Endothelial cell of umbilical vein (primary cell): ENCODE measurements around the gene DHRS9. TPM values are rescaled to one million over a fixed set of nuclear protein-coding genes. Genes with fewer than 3 reads are reported as not detected.

Experiments used
- BruUV-seq: library from RNA; stranded (reverse); fragments of 400-500 nt; replicated peaks from 2 replicates; lab custom pipeline; 2021; lab: Mats Ljungman, UMichigan
- CTCF ChIA-PET: fragments of 300-600, 350-600 bp; sonication (Branson Sonifier 250); formaldehyde crosslinking; loops from one replicate; lab custom pipeline; 2021; ENCODE audit warnings: antibody characterized with exemption, inconsistent platforms; lab: Charles Lee
- POLR2A ChIA-PET: fragments of 300-600, 350-600 bp; sonication (Branson Sonifier 250); formaldehyde crosslinking; loops from one replicate; lab custom pipeline; 2021; ENCODE audit warnings: antibody characterized with exemption, inconsistent platforms; lab: Charles Lee
- DNase-seq: peaks from one replicate; pipeline ENCODE4 v3.0.0-alpha.2; 2011; ENCODE audit warnings: low read depth, low spot score
- FAIRE-seq: peaks from 2 replicates; lab custom pipeline; 2011; peaks lifted over from hg19 to GRCh38; lab: Jason Lieb, UNC
- H2AFZ ChIP-seq: 2 replicates; pipeline ENCODE4 v1.6.0; 2012; ENCODE audit warnings: low read depth, low read length, control low read depth, inconsistent platforms
- H3K27ac ChIP-seq: 2 replicates; pipeline ENCODE4 v1.5.1; 2011; ENCODE audit warnings: low read depth, mild to moderate bottlenecking, control low read depth, low read length, moderate library complexity; ENCODE audit not compliant: insufficient read depth
- H3K27me3 ChIP-seq, 2 experiments: 2 replicates each; pipeline versions ENCODE4 v1.6.0 to v1.6.1; 2011; ENCODE audit warnings: low read length in 2 of 2, mixed read lengths in 1 of 2; ENCODE audit not compliant: control insufficient read depth in 2 of 2, insufficient read depth in 2 of 2
- H3K36me3 ChIP-seq, 2 experiments: 2 replicates in 1 of 2; 3 replicates in 1 of 2; pipeline ENCODE4 v1.5.1; 2011; ENCODE audit warnings: low read length in 2 of 2, mild to moderate bottlenecking in 1 of 2, moderate library complexity in 1 of 2; ENCODE audit not compliant: control insufficient read depth in 2 of 2, insufficient read depth in 2 of 2; ENCODE audit errors: extremely low read depth in 1 of 2
- H3K4me1 ChIP-seq: 3 replicates; pipeline ENCODE4 v1.5.1; 2011; ENCODE audit warnings: mild to moderate bottlenecking, low read length; ENCODE audit not compliant: control insufficient read depth, insufficient read depth; ENCODE audit errors: extremely low read depth
- H3K4me2 ChIP-seq: 2 replicates; pipeline ENCODE4 v1.6.1; 2011; ENCODE audit warnings: low read length, control low read depth, mixed read lengths; ENCODE audit not compliant: insufficient read depth
- H3K4me3 ChIP-seq, 3 experiments: fragments of 200-600 bp in 1 of 3; sonication (generic), shearing (Covaris generic) in 1 of 3; replicated peaks in 1 of 3; 2 replicates each; pipeline ENCODE4 v1.5.1; 2011 to 2016; ENCODE audit warnings: control low read depth in 3 of 3, low read length in 3 of 3, mild to moderate bottlenecking in 2 of 3, inconsistent platforms in 1 of 3, low read depth in 1 of 3, moderate library complexity in 1 of 3; ENCODE audit not compliant: insufficient read depth in 1 of 3
- H3K79me2 ChIP-seq: 2 replicates; pipeline ENCODE4 v1.6.0; 2012; ENCODE audit warnings: low read length, inconsistent platforms; ENCODE audit not compliant: control insufficient read depth, insufficient read depth
- H3K9ac ChIP-seq: replicated peaks from 2 replicates; pipeline ENCODE3; 2011; ENCODE audit warnings: low read length, control low read depth; ENCODE audit not compliant: insufficient read depth; ENCODE audit errors: extremely low read depth
- H3K9me1 ChIP-seq: replicated peaks from 3 replicates; pipeline ENCODE4 v1.6.0; 2011; ENCODE audit warnings: mild to moderate bottlenecking, low read length; ENCODE audit not compliant: control insufficient read depth, insufficient read depth; ENCODE audit errors: extremely low read depth
- H3K9me3 ChIP-seq: replicated peaks from 2 replicates; pipeline ENCODE4 v1.5.1; 2012; ENCODE audit warnings: low read length, inconsistent platforms; ENCODE audit not compliant: control insufficient read depth, insufficient read depth
- H4K20me1 ChIP-seq: replicated peaks from 2 replicates; pipeline ENCODE3; 2011; ENCODE audit warnings: mild to moderate bottlenecking, low read length; ENCODE audit not compliant: control insufficient read depth, insufficient read depth; ENCODE audit errors: extremely low read depth
- CTCF ChIP-seq, 2 donors: IDR thresholded peaks; 1 replicate in 1 of 2; 2 replicates in 1 of 2; pipeline ENCODE4 v1.5.1; 2011; ENCODE audit warnings: low read length in 2 of 2, mild to moderate bottlenecking in 2 of 2, moderate library complexity in 2 of 2, control low read depth in 1 of 2, inconsistent platforms in 1 of 2, low read depth in 1 of 2; ENCODE audit not compliant: insufficient read depth in 1 of 2; ENCODE audit errors: extremely low read depth in 1 of 2
- EZH2 ChIP-seq: IDR thresholded peaks from 2 replicates; pipeline ENCODE4 v1.6.1; 2012; ENCODE audit warnings: borderline replicate concordance, low read depth, mild to moderate bottlenecking, moderate library complexity, low read length, inconsistent platforms; ENCODE audit not compliant: severe bottlenecking
- FOS ChIP-seq: IDR thresholded peaks from 2 replicates; pipeline ENCODE4 v1.6.1; 2011; ENCODE audit warnings: mild to moderate bottlenecking, low read length, moderate library complexity, borderline replicate concordance; ENCODE audit not compliant: insufficient read depth
- GATA2 ChIP-seq: IDR thresholded peaks from 2 replicates; pipeline ENCODE4 v1.7.0; 2011; ENCODE audit warnings: low read depth, mild to moderate bottlenecking, moderate library complexity, mixed read lengths, low read length; ENCODE audit not compliant: insufficient read length, insufficient read depth
- MAX ChIP-seq: IDR thresholded peaks from 2 replicates; pipeline ENCODE4 v1.6.1; 2011; ENCODE audit not compliant: insufficient read depth, insufficient read length
- MYC ChIP-seq: IDR thresholded peaks from one replicate; pipeline ENCODE4 v1.6.1; 2011; ENCODE audit warnings: mild to moderate bottlenecking, low read depth, low read length
- POLR2A ChIP-seq: IDR thresholded peaks from 2 replicates; pipeline ENCODE4 v1.6.1; 2012; ENCODE audit warnings: low read depth, mild to moderate bottlenecking, control low read depth, low read length
- POLR2AphosphoS5 ChIP-seq: IDR thresholded peaks from 2 replicates; pipeline ENCODE4 v1.6.1; 2012; ENCODE audit warnings: low read depth, mild to moderate bottlenecking, control low read depth, low read length, moderate library complexity; ENCODE audit not compliant: insufficient read depth
- dilution Hi-C: fragments of 300-500 bp; cut with MboI; formaldehyde crosslinking; loops from one replicate; pipeline ENCODE4 v1.15.0; 2019; ENCODE audit warnings: low sequenced_read_pairs; ENCODE audit not compliant: extremely low pct_ligation_motif_present
- intact Hi-C: fragments of 100-400 bp; cut with micrococcal nuclease; formaldehyde crosslinking; loops from one replicate; pipeline ENCODE4 v1.10.0; 2022
- polyA plus RNA-seq, 4 experiments: library from polyadenylated mRNA; depleted of rRNA in 3 of 4; stranded (reverse) in 3 of 4; unstranded in 1 of 4; fragments of >200 nt; gene quantifications; 2 replicates each; pipeline versions ENCODE4 v1.2.1 to v1.2.3, GENCODE V29; 2011 to 2012; ENCODE audit warnings: missing spikeins in 1 of 4
- total RNA-seq: library from RNA; stranded (reverse); gene quantifications from 2 replicates; pipeline ENCODE4 v1.2.3, GENCODE V29; 2021

Gene DHRS9
- total and polyA plus RNA-seq, 2 donors (not counting 3 experiments of a cell fraction or from before 2014, with no cell fraction given): 0.40 TPM; not detected in 1

GRCh38 chr2:169065422-169065821 is 3.9 kb upstream of the DHRS9 start:
- FAIRE-seq (no peak), DNase-seq (no peak)
- intact Hi-C loops: no loop called here
- H3K4me1 ChIP-seq: peaks cover 5% of the 10 kb centered on the region
- no peaks in the 10 kb centered on the region for H3K79me2 ChIP-seq
- CTCF ChIA-PET: interaction anchor here (1.4 kb wide), 1 partner anchor 11 kb away, joined by 5 read pairs; no protein-coding TSS in a partner anchor
- no peak overlapping the region for H3K4me3 ChIP-seq
- POLR2A ChIA-PET: no interaction called here
- H2AFZ ChIP-seq: no peak overlapping the region
- H3K36me3 ChIP-seq: no peaks in the 10 kb centered on the region
- no peaks in the 10 kb centered on the region for H3K9me3 ChIP-seq
- no peaks in the 10 kb centered on the region for H4K20me1 ChIP-seq
- dilution Hi-C loops: no loop called here
- no TSS peak for BruUV-seq
- H3K9me1 ChIP-seq: no peaks in the 10 kb centered on the region
- H3K9ac ChIP-seq: no peak overlapping the region
- no peaks in the 10 kb centered on the region for H3K27me3 ChIP-seq
- H3K27ac ChIP-seq: no peak overlapping the region
- no peak overlapping the region for H3K4me2 ChIP-seq
- TF ChIP-seq POLR2AphosphoS5 (no peak), FOS (no peak), GATA2 (no peak), EZH2 (no peak), CTCF (IDR thresholded peaks at IDR 0.05; ENCODE audit: extremely low read depth in 1 of 2, insufficient read depth in 1 of 2, low read depth in 1 of 2, low read length in 2 of 2) (no peak), MYC (no peak), POLR2A (no peak), MAX (no peak)
